Naive thymus-derived CD8-positive, alpha-beta T cell (primary cell): ENCODE data around the gene NHS. TPM values are rescaled to one million over a fixed set of nuclear protein-coding genes. Genes with fewer than 3 reads are reported as not detected.

ENCODE experiments used
- ATAC-seq, 2 donors: fragments of 150-1000 bp; cut with Tn5 transposase in 1 of 2; sonication (Bioruptor Pico), chemical (Tn5 transposase) in 1 of 2; 1 replicate in 1 of 2; 2 replicates in 1 of 2; pipeline ENCODE4 v1.10.0; 2021; ENCODE audit warnings: mild to moderate bottlenecking in 2 of 2, moderate library complexity in 2 of 2
- POLR2A ChIA-PET: fragments of 350-600 bp; sonication (Branson Sonifier 250); formaldehyde crosslinking; loops from one replicate; lab custom pipeline; 2021; ENCODE audit warnings: antibody characterized with exemption; lab: Charles Lee
- DNase-seq, 10 donors: peaks; one replicate each; pipeline versions ENCODE4 v3.0.0 to v3.0.0-alpha.2; 2020 to 2022
- H3K27ac Mint-ChIP-seq, 10 donors: one replicate each; pipeline ENCODE4 v1.8.0; 2020 to 2022; ENCODE audit warnings: mild to moderate bottlenecking in 10 of 10, mixed read lengths in 10 of 10, moderate library complexity in 4 of 10, inconsistent platforms in 1 of 10
- H3K27me3 Mint-ChIP-seq, 5 donors: one replicate each; pipeline ENCODE4 v1.8.0; 2021 to 2022; ENCODE audit warnings: mixed read lengths in 5 of 5
- H3K36me3 Mint-ChIP-seq, 3 donors: one replicate each; pipeline ENCODE4 v1.8.0; 2020 to 2022; ENCODE audit warnings: mixed read lengths in 3 of 3, mild to moderate bottlenecking in 2 of 3, inconsistent platforms in 1 of 3
- H3K4me1 Mint-ChIP-seq, 4 donors: one replicate each; pipeline ENCODE4 v1.8.0; 2021 to 2022; ENCODE audit warnings: mixed read lengths in 4 of 4
- H3K4me3 Mint-ChIP-seq, 10 donors: one replicate each; pipeline ENCODE4 v1.8.0; 2020 to 2022; ENCODE audit warnings: mild to moderate bottlenecking in 10 of 10, mixed read lengths in 10 of 10, moderate library complexity in 6 of 10, inconsistent platforms in 1 of 10
- H3K9me3 Mint-ChIP-seq, 9 donors: one replicate each; pipeline ENCODE4 v1.8.0; 2020 to 2022; ENCODE audit warnings: mixed read lengths in 9 of 9, mild to moderate bottlenecking in 3 of 9, inconsistent platforms in 1 of 9, moderate library complexity in 1 of 9
- polyA plus RNA-seq, 3 donors: library from polyadenylated mRNA; unstranded; fragments of 300-500 nt; fragmentation: Illumina TruSeq; gene quantifications; one replicate each; pipeline ENCODE4 v1.2.3, GENCODE V29; 2021
- total RNA-seq, 8 experiments: library from RNA in 2 of 8; stranded (reverse) in 2 of 8; gene quantifications; one replicate each; pipeline ENCODE4 v1.2.3 and lab custom pipeline; 2021 to 2026

The NHS gene
- total and polyA plus RNA-seq, 5 experiments from 2014 or later = 1.0 TPM; not detected in 4

DNA sequence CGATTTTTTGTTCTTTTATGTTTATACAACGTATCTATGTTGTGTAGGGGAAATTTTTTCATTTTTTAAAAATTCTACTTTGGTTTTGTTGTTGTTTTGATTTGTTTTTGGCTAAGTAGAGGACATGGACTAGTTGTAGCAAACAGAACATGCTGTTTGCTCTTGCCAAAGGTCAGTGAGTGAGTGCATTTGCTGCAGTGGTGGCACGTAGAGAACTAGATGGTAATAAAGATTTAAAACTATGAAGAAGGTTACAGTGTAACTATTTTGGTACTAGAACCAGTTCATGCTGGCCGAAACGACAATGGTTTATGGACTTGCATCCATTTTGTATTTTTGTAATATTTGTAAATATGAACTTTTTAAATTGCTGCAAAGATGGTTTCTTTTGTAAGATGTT is 360.4 kb downstream of the NHS start:
- ATAC-seq (no peak), DNase-seq (no peak)
- H3K36me3 Mint-ChIP-seq = peaks cover 0 to 4% (median 0%) of the 10 kb centered on the region in 3 donors
- H3K27ac Mint-ChIP-seq = no peak overlapping the region
- peaks cover 0 to 2% (median 0%) of the 10 kb centered on the region in 5 donors for H3K27me3 Mint-ChIP-seq
- POLR2A ChIA-PET = no interaction called here
- peaks cover 10 to 27% (median 18%) of the 10 kb centered on the region in 4 donors for H3K4me1 Mint-ChIP-seq
- H3K9me3 Mint-ChIP-seq = peaks cover 0 to 5% (median 0%) of the 10 kb centered on the region in 9 donors
- peak overlapping the region in 1 of 10 donors; percentile 44 for H3K4me3 Mint-ChIP-seq

DNA sequence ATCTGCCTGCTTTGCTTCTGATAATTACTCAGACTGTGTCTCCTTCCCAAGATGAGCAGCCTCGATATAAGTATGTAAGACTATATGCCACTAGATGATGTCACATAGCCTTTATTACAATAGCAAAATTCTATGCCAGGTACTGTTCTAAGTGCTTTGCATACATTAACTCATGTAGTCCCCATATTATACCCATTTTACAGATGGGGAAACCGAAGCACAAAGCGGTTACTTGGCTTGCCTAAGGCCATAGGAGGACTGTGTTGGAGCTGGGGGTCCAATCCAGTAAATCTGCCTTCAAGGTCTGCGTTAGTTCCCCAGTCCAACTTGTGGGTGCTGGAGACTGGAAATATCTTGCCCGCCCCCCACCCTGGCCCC is 361.5 kb downstream of the NHS start:
- H3K36me3 Mint-ChIP-seq = peaks cover 0 to 4% (median 0%) of the 10 kb centered on the region in 3 donors
- peak overlapping the region; percentile 84 to 100 (median 98) for H3K27ac Mint-ChIP-seq
- peaks cover 12 to 36% (median 25%) of the 10 kb centered on the region in 4 donors for H3K4me1 Mint-ChIP-seq
- H3K9me3 Mint-ChIP-seq = peaks cover 0 to 5% (median 0%) of the 10 kb centered on the region in 9 donors
- POLR2A ChIA-PET = interaction anchor here (0.6 to 2.0 kb wide), 4 partner anchors 10 to 246 kb away, joined by 3 to 6 read pairs (median 5); no protein-coding TSS in a partner anchor
- peak overlapping the region; percentile 90 to 98 (median 92) for H3K4me3 Mint-ChIP-seq
- peaks cover 0 to 2% (median 0%) of the 10 kb centered on the region in 5 donors for H3K27me3 Mint-ChIP-seq
- ATAC-seq (no peak), DNase-seq (no peak)

DNA sequence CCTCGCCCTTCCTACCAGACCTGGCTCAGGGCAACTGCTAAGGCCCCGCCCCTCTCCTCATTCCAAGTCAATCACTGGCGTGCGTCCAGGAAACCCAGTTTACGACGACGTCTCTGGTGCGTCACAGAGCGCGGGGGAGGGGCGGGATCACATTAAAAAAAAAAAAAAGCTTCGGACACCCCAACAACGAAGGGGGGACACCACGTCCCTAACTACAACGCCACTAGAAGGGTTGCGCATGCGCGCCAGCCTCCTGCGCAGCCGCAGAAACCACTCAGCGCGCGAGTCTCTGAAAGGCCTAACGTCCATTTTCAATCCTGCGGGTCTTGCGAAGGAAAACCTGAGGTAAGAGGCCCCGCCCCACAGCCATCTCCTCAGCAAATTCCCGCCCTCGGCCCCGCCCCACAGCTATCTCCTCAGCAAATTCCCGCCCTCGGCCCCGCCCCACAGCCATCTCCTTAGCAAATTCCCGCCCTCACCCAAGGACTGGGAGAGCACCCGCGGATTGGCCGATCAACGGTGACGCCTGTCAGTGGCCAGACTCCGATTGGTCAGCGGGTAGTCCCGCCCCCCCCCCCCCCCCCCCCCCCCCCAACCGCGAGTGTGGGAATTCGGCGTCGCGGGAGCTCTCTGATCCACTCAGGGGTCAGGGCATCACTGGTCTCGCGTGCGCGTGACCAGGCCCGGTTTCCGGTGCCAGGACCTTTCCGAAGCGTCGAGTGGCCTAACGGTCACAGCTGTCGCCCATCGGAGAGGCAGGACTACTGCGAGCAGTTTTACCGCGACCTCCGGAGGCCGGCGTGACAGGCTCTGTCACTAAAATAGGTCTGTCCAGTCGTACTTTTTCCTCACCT is 362.1 kb downstream of the NHS start, which contains the start of gene SCML1:
Gene SCML1 (plus strand): TSS at position 638 of the 854 bp plus-strand sequence. CDS start 6,694 bp downstream, outside the sequence.
- peaks cover 0 to 3% (median 0%) of the 10 kb centered on the region in 9 donors for H3K9me3 Mint-ChIP-seq
- peak within 1 kb of the TSS; percentile 92 to 100 (median 98) for H3K27ac Mint-ChIP-seq
- ATAC-seq (peak; percentile 68 to 73), DNase-seq (peak; percentile 73 to 97 (median 87))
- peaks cover 12 to 42% (median 27%) of the 10 kb centered on the region in 4 donors for H3K4me1 Mint-ChIP-seq
- POLR2A ChIA-PET = interaction anchor here (0.6 to 2.0 kb wide), 7 partner anchors 10 to 689 kb away, joined by 3 to 6 read pairs (median 3); partner anchors contain the start of gene CDKL5
- H3K4me3 Mint-ChIP-seq = peak within 1 kb of the TSS; percentile 90 to 98 (median 92)
- H3K36me3 Mint-ChIP-seq = peaks cover 0 to 4% (median 0%) of the 10 kb centered on the region in 3 donors
- H3K27me3 Mint-ChIP-seq = peaks cover 0 to 2% (median 0%) of the 10 kb centered on the region in 5 donors

- Mint-ChIP-seq H3K9me3 (peaks cover 0 to 3% (median 0%) of the 10 kb centered on the region in 9 donors), H3K36me3 (peaks cover 0 to 4% (median 0%) of the 10 kb centered on the region in 3 donors), H3K4me3 (peak overlapping the region; percentile 90 to 98 (median 92)), H3K4me1 (peaks cover 15 to 47% (median 33%) of the 10 kb centered on the region in 4 donors), H3K27me3 (peaks cover 0 to 2% (median 0%) of the 10 kb centered on the region in 5 donors), H3K27ac (peak overlapping the region; percentile 92 to 100 (median 98))
- ATAC-seq = no peak
- DNase-seq = peak in 3 of 10 donors; percentile 2 to 67 (median 22)
- POLR2A ChIA-PET = interaction anchor here (0.9 to 2.0 kb wide), 4 partner anchors 9 to 688 kb away, joined by 3 to 6 read pairs (median 4); partner anchors contain the start of gene CDKL5
Observed at GRCh38 chrX:17737710-17737985, 362.6 kb downstream of the NHS start.

GRCh38 chrX:17737986-17738713 is 363.1 kb downstream of the NHS start:
- peak overlapping the region; percentile 90 to 98 (median 92) for H3K4me3 Mint-ChIP-seq
- H3K4me1 Mint-ChIP-seq = peaks cover 16 to 51% (median 37%) of the 10 kb centered on the region in 4 donors
- peaks cover 0 to 4% (median 0%) of the 10 kb centered on the region in 3 donors for H3K36me3 Mint-ChIP-seq
- peak; percentile 56 to 73 for ATAC-seq
- POLR2A ChIA-PET = interaction anchor here (0.9 to 2.0 kb wide), 4 partner anchors 8 to 688 kb away, joined by 3 to 6 read pairs (median 4); partner anchors contain the start of gene CDKL5
- peak overlapping the region; percentile 92 to 100 (median 98) for H3K27ac Mint-ChIP-seq
- peak in 9 of 10 donors; percentile 12 to 83 (median 70) for DNase-seq
- peaks cover 0 to 2% (median 0%) of the 10 kb centered on the region in 5 donors for H3K27me3 Mint-ChIP-seq
- peaks cover 0 to 3% (median 0%) of the 10 kb centered on the region in 9 donors for H3K9me3 Mint-ChIP-seq

DNA sequence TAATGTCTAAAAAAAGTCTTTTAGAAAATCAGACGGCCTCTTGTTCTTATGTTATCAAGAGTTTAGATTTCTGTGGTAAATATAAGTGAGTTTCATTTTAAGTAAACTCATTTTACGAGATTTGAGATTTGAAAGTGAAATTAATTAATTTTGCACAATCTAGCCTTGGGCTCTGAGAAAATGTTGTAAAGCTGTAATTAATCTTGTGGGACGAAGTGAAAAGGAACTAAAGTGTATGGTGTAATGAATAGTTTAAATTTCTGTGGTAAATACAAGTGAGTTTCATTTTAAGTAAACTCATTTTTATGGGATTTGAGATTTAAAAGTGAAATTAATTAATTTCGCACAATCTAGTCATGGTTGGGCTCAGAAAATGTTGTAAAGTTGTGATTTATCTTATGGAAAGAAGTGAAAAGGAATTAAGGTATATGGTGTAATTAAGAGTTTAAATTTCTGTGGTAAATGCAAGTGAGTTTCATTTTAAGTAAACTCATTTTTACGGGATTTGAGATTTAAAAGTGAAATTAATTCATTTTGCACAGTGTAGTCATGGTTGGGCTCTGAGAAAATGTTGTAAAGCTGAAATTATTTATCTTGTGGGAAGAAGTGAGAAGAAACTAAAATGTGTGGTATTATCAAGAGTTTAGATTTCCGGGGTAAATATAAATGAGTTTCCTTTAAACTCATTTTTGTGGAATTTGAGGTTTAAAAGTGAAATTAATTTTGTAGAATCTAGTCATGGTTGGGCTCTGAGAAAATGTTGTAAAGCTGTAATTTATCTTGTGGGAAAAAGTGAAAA is 363.9 kb downstream of the NHS start:
- ATAC-seq (no peak), DNase-seq (no peak)
- Mint-ChIP-seq H3K27me3 (peaks cover 0 to 2% (median 0%) of the 10 kb centered on the region in 5 donors), H3K9me3 (peaks cover 0 to 3% (median 0%) of the 10 kb centered on the region in 9 donors), H3K27ac (peak overlapping the region; percentile 92 to 100 (median 98)), H3K4me1 (peaks cover 17 to 54% (median 42%) of the 10 kb centered on the region in 4 donors), H3K36me3 (peaks cover 0 to 4% (median 0%) of the 10 kb centered on the region in 3 donors), H3K4me3 (peak overlapping the region; percentile 90 to 98 (median 92))
- POLR2A ChIA-PET = no interaction called here

DNA sequence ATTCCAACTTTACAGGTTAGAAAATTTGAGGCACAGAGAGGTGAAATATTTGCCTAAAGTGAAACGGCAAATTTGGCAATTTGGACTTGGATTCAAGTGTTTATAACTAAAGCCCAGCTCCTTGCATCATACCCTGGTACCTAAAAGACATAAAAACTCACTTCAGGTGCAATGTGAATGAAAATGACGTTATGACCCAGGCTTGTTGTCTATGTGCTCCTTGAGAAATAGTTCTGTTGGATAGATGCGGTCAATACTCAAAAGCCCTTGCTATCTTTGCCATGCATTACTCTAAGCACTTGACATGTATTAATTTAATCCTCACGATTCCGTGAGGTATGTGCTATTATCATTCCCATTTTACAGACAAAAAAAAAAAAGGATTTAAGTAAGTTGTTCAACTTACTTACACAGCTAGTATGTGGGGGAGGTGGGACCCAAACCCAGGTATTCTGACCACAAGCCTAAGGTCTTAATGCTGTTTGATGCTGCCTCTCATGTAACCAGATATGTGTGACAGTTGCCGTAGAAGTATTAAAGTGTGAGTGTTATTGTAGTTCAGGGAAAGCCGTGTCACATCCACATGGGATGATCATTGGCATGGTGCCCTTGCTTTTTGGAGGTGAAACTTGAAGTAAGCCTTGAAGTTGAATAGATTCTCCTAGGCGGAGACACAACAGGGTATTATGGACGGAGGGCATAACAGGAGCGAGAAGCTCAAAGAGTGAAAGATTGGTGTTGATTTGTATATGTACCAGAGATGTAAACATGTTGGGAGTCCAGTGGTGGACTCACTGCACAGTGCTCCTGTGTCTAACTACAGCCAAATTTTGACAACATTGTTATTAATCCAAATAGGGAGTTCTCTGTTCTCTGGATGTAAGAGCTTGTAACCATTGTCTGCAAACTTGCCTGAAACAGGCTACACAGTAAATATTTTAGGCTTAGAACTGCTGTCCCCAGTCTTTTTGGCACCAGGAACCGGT is 365.4 kb downstream of the NHS start:
- peaks cover 17 to 54% (median 45%) of the 10 kb centered on the region in 4 donors for H3K4me1 Mint-ChIP-seq
- peaks cover 0 to 4% (median 0%) of the 10 kb centered on the region in 3 donors for H3K36me3 Mint-ChIP-seq
- POLR2A ChIA-PET = no interaction called here
- peaks cover 0 to 3% (median 0%) of the 10 kb centered on the region in 9 donors for H3K9me3 Mint-ChIP-seq
- peak overlapping the region in 9 of 10 donors; percentile 16 to 98 (median 75) for H3K4me3 Mint-ChIP-seq
- DNase-seq = no peak
- ATAC-seq = no peak
- H3K27me3 Mint-ChIP-seq = no peaks in the 10 kb centered on the region
- peak overlapping the region in 6 of 10 donors; percentile 36 to 90 (median 63) for H3K27ac Mint-ChIP-seq

DNA sequence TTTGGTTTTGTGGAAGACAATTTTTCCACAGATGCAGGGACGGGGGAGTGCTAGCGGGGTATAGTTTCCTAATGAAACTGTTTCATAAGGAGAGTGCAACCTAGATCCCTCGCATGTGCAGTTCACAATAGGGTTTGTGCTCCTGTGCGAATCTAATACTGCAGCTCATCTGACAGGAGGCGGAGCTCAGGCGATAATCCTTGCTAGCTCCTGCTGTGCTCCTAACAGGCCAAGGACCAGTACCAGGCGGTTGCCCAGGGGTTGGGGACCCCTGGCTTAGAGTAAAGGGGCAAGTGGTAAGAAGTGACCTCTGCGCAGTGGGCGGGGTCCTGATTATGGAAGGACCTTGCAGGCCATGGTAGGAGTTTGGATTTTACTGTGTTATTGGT is 366.1 kb downstream of the NHS start:
- peaks cover 0 to 3% (median 0%) of the 10 kb centered on the region in 9 donors for H3K9me3 Mint-ChIP-seq
- peaks cover 0 to 4% (median 0%) of the 10 kb centered on the region in 3 donors for H3K36me3 Mint-ChIP-seq
- H3K27ac Mint-ChIP-seq = peak overlapping the region in 4 of 10 donors; percentile 35 to 79 (median 63)
- POLR2A ChIA-PET = no interaction called here
- DNase-seq (no peak), ATAC-seq (no peak)
- H3K4me1 Mint-ChIP-seq = peaks cover 17 to 54% (median 45%) of the 10 kb centered on the region in 4 donors
- H3K27me3 Mint-ChIP-seq = no peaks in the 10 kb centered on the region
- peak overlapping the region in 1 of 10 donors; percentile 9 for H3K4me3 Mint-ChIP-seq

DNA sequence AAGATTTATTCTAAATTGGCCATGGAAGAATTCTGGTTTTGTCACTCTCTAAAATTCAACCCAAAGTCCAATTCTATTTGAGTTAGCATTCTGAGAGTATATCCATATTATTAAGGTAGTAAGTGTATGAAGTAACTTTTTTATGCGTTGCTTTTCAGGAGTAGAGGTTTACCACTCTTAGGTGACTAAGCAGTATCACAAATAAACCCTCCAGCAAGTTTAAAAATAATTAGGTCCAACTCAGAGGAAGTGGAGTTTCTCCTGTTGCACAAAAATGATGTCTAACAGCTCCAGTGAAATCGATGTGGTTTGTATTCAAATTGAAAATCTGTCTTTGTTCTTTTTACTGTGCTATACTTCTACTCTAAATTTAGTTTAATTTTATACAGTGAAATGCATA is 368.9 kb downstream of the NHS start:
- H3K27me3 Mint-ChIP-seq = no peaks in the 10 kb centered on the region
- ATAC-seq = no peak
- H3K4me3 Mint-ChIP-seq = no peak overlapping the region
- peaks cover 18 to 56% (median 42%) of the 10 kb centered on the region in 4 donors for H3K4me1 Mint-ChIP-seq
- POLR2A ChIA-PET = no interaction called here
- H3K36me3 Mint-ChIP-seq = peaks cover 0 to 13% (median 0%) of the 10 kb centered on the region in 3 donors
- peaks cover 0 to under 1% (median 0%) of the 10 kb centered on the region in 9 donors for H3K9me3 Mint-ChIP-seq
- no peak for DNase-seq
- peak overlapping the region in 1 of 10 donors; percentile 17 for H3K27ac Mint-ChIP-seq

- peaks cover 13 to 45% (median 34%) of the 10 kb centered on the region in 4 donors for H3K4me1 Mint-ChIP-seq
- H3K9me3 Mint-ChIP-seq = no peaks in the 10 kb centered on the region
- POLR2A ChIA-PET = no interaction called here
Observed at GRCh38 chrX:17744896-17745523, 370.0 kb downstream of the NHS start.

More at GRCh38 chrX:17744896-17745523, 370.0 kb downstream of the NHS start:
- DNase-seq = peak in 2 of 10 donors; percentile 28 to 29
- Mint-ChIP-seq H3K4me3 (no peak overlapping the region), H3K27ac (no peak overlapping the region), H3K36me3 (peaks cover 0 to 20% (median 0%) of the 10 kb centered on the region in 3 donors), H3K27me3 (no peaks in the 10 kb centered on the region)
- no peak for ATAC-seq
